Fibroblast of lung (primary cell): ENCODE data around the gene AFF2. TPM values are rescaled to one million over a fixed set of nuclear protein-coding genes. Genes with fewer than 3 reads are reported as not detected.

Experiments
- DNase-seq, 2 donors: peaks; one replicate each; pipeline versions ENCODE4 v3.0.0 to v3.0.0-alpha.2; 2010; ENCODE audit warnings: low read depth in 2 of 2
- H2AFZ ChIP-seq: 2 replicates; pipeline ENCODE4 v1.5.1; 2012; ENCODE audit warnings: low read length, control low read depth, inconsistent platforms
- H3K27ac ChIP-seq: 2 replicates; pipeline ENCODE4 v1.5.1; 2011; ENCODE audit warnings: low read length, control low read depth; ENCODE audit not compliant: insufficient read depth
- H3K27me3 ChIP-seq: 2 replicates; pipeline ENCODE4 v1.5.1; 2011; ENCODE audit warnings: mild to moderate bottlenecking, low read length; ENCODE audit not compliant: control insufficient read depth, insufficient read depth
- H3K36me3 ChIP-seq: 2 replicates; pipeline ENCODE4 v1.5.1; 2011; ENCODE audit warnings: low read length; ENCODE audit not compliant: control insufficient read depth, insufficient read depth
- H3K4me1 ChIP-seq: 2 replicates; pipeline ENCODE4 v1.5.1; 2011; ENCODE audit warnings: low read length; ENCODE audit not compliant: control insufficient read depth, insufficient read depth; ENCODE audit errors: extremely low read depth
- H3K4me2 ChIP-seq: 2 replicates; pipeline ENCODE4 v1.5.1; 2011; ENCODE audit warnings: low read length, control low read depth; ENCODE audit not compliant: insufficient read depth; ENCODE audit errors: extremely low read depth
- H3K4me3 ChIP-seq, 4 experiments: fragments of 200-600 bp in 1 of 4; sonication (generic) in 1 of 4; replicated peaks in 1 of 4; 2 replicates each; pipeline ENCODE4 v1.5.1; 2011 to 2016; ENCODE audit warnings: low read length in 4 of 4, low read depth in 3 of 4, mild to moderate bottlenecking in 3 of 4, control low read depth in 2 of 4, inconsistent platforms in 1 of 4, mixed read lengths in 1 of 4; ENCODE audit not compliant: insufficient read depth in 1 of 4; ENCODE audit errors: control extremely low read depth in 1 of 4
- H3K79me2 ChIP-seq: 2 replicates; pipeline ENCODE4 v1.5.1; 2012; ENCODE audit warnings: mild to moderate bottlenecking, low read length, inconsistent platforms; ENCODE audit not compliant: control insufficient read depth, insufficient read depth
- H3K9ac ChIP-seq: 2 replicates; pipeline ENCODE4 v1.5.1; 2011; ENCODE audit warnings: mild to moderate bottlenecking, low read length, control low read depth; ENCODE audit not compliant: insufficient read depth
- H3K9me3 ChIP-seq: 2 replicates; pipeline ENCODE4 v1.5.1; 2012; ENCODE audit warnings: low read depth, low read length; ENCODE audit not compliant: control insufficient read depth, insufficient read depth
- H4K20me1 ChIP-seq: 2 replicates; pipeline ENCODE4 v1.5.1; 2011; ENCODE audit warnings: low read length; ENCODE audit not compliant: control insufficient read depth, insufficient read depth; ENCODE audit errors: extremely low read depth
- EZH2 ChIP-seq: IDR thresholded peaks from 2 replicates; pipeline ENCODE4 v1.5.1; 2012; ENCODE audit warnings: low read length, control low read depth, mild to moderate bottlenecking; ENCODE audit errors: missing control alignments
- polyA plus RNA-seq, 2 donors: library from polyadenylated mRNA; depleted of rRNA in 1 of 2; stranded (reverse) in 1 of 2; unstranded in 1 of 2; fragments of >200 nt; gene quantifications; 2 replicates each; pipeline ENCODE4 v1.2.1, GENCODE V29; 2011 to 2012; ENCODE audit warnings: missing spikeins in 1 of 2
- total RNA-seq: library from RNA; depleted of rRNA; stranded (reverse); fragments of >200 nt; gene quantifications from 2 replicates; pipeline ENCODE4 v1.2.1, GENCODE V29; 2014
- TF ChIP-seq, protein P1 (sequence below), 2 donors: IDR thresholded peaks in 1 of 2; conservative IDR thresholded peaks in 1 of 2; 1 replicate in 1 of 2; 2 replicates in 1 of 2; pipeline ENCODE4 v1.5.1; 2011 to 2012; ENCODE audit warnings: low read length in 2 of 2, control low read depth in 1 of 2, inconsistent platforms in 1 of 2, low read depth in 1 of 2, mild to moderate bottlenecking in 1 of 2

Gene AFF2
- total and polyA plus RNA-seq, 2 donors (not counting 1 experiment from before 2014, with no cell fraction given): under 0.01 to 0.05 TPM

DNA sequence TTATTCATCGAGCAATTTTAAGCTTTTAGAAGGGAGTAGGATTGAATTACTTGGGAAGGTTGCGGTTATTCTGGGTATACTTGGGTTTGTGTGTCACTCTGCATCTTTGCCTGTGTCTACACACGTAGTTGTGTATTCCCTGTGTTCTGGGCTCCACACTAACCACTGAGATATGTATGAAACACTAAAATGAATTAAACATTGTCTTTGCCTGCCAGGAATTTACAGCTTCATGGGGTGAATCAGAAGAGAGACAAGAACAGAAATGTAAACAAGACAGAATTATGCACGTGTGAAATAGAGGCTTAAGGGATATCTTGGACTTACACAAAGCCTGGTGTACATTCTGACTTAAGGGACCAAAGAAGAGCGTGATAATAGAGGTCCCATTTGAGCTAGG lies 228.5 kb downstream of the AFF2 start:
- H3K9ac ChIP-seq: no peak overlapping the region
- H3K4me3 ChIP-seq: no peak overlapping the region
- no peak overlapping the region for H2AFZ ChIP-seq
- no peak overlapping the region for H3K4me2 ChIP-seq
- H3K27ac ChIP-seq: no peak overlapping the region
- H4K20me1 ChIP-seq: no peaks in the 10 kb centered on the region
- H3K27me3 ChIP-seq: no peaks in the 10 kb centered on the region
- peak in 1 of 2 donors; percentile 8 for DNase-seq
- no peaks in the 10 kb centered on the region for H3K4me1 ChIP-seq
- H3K9me3 ChIP-seq: no peaks in the 10 kb centered on the region
- TF ChIP-seq, protein P1, sequence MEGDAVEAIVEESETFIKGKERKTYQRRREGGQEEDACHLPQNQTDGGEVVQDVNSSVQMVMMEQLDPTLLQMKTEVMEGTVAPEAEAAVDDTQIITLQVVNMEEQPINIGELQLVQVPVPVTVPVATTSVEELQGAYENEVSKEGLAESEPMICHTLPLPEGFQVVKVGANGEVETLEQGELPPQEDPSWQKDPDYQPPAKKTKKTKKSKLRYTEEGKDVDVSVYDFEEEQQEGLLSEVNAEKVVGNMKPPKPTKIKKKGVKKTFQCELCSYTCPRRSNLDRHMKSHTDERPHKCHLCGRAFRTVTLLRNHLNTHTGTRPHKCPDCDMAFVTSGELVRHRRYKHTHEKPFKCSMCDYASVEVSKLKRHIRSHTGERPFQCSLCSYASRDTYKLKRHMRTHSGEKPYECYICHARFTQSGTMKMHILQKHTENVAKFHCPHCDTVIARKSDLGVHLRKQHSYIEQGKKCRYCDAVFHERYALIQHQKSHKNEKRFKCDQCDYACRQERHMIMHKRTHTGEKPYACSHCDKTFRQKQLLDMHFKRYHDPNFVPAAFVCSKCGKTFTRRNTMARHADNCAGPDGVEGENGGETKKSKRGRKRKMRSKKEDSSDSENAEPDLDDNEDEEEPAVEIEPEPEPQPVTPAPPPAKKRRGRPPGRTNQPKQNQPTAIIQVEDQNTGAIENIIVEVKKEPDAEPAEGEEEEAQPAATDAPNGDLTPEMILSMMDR (conservative IDR thresholded peaks at IDR 0.05 in 1 of 2, IDR thresholded peaks at IDR 0.05 in 1 of 2; ENCODE audit: low read depth in 1 of 2, low read length in 2 of 2): no peak
- TF ChIP-seq EZH2: no peak
- H3K36me3 ChIP-seq: no peaks in the 10 kb centered on the region
- no peaks in the 10 kb centered on the region for H3K79me2 ChIP-seq

DNA sequence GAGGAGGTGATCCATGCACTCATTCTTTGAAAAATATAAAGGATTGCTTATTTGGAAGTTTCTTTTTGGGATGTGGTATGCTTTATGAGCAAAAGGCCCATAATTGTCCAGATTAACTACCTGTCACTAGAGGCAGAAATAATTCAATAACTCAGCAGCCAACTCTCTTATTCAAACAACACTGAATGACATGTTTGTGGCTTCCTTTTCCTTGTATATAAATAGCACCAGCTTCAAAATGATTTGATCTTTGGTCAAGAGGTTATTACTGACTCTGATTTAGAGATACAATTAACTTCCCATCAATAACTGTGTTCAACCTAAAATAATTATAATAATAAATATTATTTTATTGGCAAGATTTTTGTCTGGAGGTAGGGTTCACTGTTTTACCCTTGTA lies 232.3 kb downstream of the AFF2 start:
- Histone ChIP-seq H3K9me3 (no peaks in the 10 kb centered on the region), H3K27ac (no peak overlapping the region)
- no peak for DNase-seq

DNA sequence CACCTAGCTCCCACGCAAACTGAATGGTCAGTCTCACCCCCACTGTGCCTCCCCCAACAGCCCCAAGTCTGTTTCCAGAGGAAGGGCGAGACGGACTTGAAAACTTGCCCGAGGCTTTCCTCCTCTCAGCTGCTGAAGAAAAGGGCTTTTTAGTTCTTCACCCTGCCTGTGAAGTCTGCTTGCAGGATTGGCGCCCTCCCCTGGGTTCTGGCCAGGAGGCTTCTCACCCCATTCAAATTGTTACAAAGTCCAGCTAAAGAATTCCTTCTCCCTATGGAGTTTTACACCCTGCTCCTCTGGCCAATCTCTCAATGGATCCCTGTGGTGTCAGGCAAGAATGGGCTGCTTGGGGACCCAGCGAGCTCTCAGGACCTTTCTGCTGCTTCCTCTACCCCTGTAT lies 241.0 kb downstream of the AFF2 start:
- Histone ChIP-seq H4K20me1 (no peaks in the 10 kb centered on the region), H3K4me1 (no peaks in the 10 kb centered on the region), H3K4me2 (no peak overlapping the region), H3K4me3 (no peak overlapping the region), H3K79me2 (no peaks in the 10 kb centered on the region), H3K9ac (no peak overlapping the region), H3K27ac (no peak overlapping the region), H3K9me3 (no peaks in the 10 kb centered on the region), H3K27me3 (no peaks in the 10 kb centered on the region), H3K36me3 (no peaks in the 10 kb centered on the region), H2AFZ (no peak overlapping the region)
- DNase-seq: no peak
- TF ChIP-seq, protein P1 (conservative IDR thresholded peaks at IDR 0.05 in 1 of 2, IDR thresholded peaks at IDR 0.05 in 1 of 2; ENCODE audit: low read depth in 1 of 2, low read length in 2 of 2): no peak
- no peak for TF ChIP-seq EZH2

More for the DNA sequence above, 232.3 kb downstream of the AFF2 start:
- H3K9ac ChIP-seq: no peak overlapping the region
- no peak overlapping the region for H3K4me2 ChIP-seq
- no peak for TF ChIP-seq EZH2
- TF ChIP-seq, protein P1 (conservative IDR thresholded peaks at IDR 0.05 in 1 of 2, IDR thresholded peaks at IDR 0.05 in 1 of 2; ENCODE audit: low read depth in 1 of 2, low read length in 2 of 2): no peak
- H3K79me2 ChIP-seq: no peaks in the 10 kb centered on the region
- no peak overlapping the region for H3K4me3 ChIP-seq
- H4K20me1 ChIP-seq: no peaks in the 10 kb centered on the region
- no peaks in the 10 kb centered on the region for H3K4me1 ChIP-seq
- no peak overlapping the region for H2AFZ ChIP-seq
- no peaks in the 10 kb centered on the region for H3K36me3 ChIP-seq
- H3K27me3 ChIP-seq: no peaks in the 10 kb centered on the region
